Astrocyte (in vitro differentiated cells and primary cell): ENCODE measurements around the gene IFT81. TPM values are rescaled to one million over a fixed set of nuclear protein-coding genes. Genes with fewer than 3 reads are reported as not detected.

Experiments
- DNase-seq: peaks from one replicate; pipeline ENCODE4 v3.0.0-alpha.2; 2010; ENCODE audit warnings: low read depth
- FAIRE-seq: peaks from 2 replicates; lab custom pipeline; 2011; peaks lifted over from hg19 to GRCh38; lab: Jason Lieb, UNC
- H2AFZ ChIP-seq: 2 replicates; pipeline ENCODE4 v1.6.0; 2012; ENCODE audit warnings: low read depth, low read length, inconsistent platforms
- H3K27ac ChIP-seq: 2 replicates; pipeline ENCODE4 v1.5.1; 2011; ENCODE audit warnings: low read depth, low read length, inconsistent platforms
- H3K27me3 ChIP-seq: 2 replicates; pipeline ENCODE4 v1.6.0; 2011; ENCODE audit warnings: low read length, inconsistent platforms; ENCODE audit not compliant: insufficient read depth
- H3K36me3 ChIP-seq: 2 replicates; pipeline ENCODE4 v1.5.1; 2011; ENCODE audit warnings: low read length, inconsistent platforms; ENCODE audit not compliant: insufficient read depth
- H3K4me1 ChIP-seq: 2 replicates; pipeline ENCODE4 v1.5.1; 2011; ENCODE audit warnings: low read length, inconsistent platforms; ENCODE audit not compliant: insufficient read depth
- H3K4me2 ChIP-seq: 2 replicates; pipeline ENCODE4 v1.6.0; 2012; ENCODE audit warnings: low read length, inconsistent platforms
- H3K4me3 ChIP-seq: 2 replicates; pipeline ENCODE4 v1.5.1; 2011; ENCODE audit warnings: low read depth, mild to moderate bottlenecking, low read length, inconsistent platforms; ENCODE audit not compliant: insufficient read depth
- H3K79me2 ChIP-seq: 2 replicates; pipeline ENCODE4 v1.6.0; 2012; ENCODE audit warnings: mild to moderate bottlenecking, low read length, inconsistent platforms; ENCODE audit not compliant: insufficient read depth
- H3K9ac ChIP-seq: 2 replicates; pipeline ENCODE4 v1.6.0; 2012; ENCODE audit warnings: mild to moderate bottlenecking, low read length, inconsistent platforms
- H3K9me3 ChIP-seq: 2 replicates; pipeline ENCODE4 v1.5.1; 2012; ENCODE audit warnings: low read depth, mild to moderate bottlenecking, low read length, inconsistent platforms; ENCODE audit not compliant: insufficient read depth
- H4K20me1 ChIP-seq: 2 replicates; pipeline ENCODE4 v1.6.0; 2012; ENCODE audit warnings: low read length, inconsistent platforms; ENCODE audit not compliant: insufficient read depth
- H3K27ac Mint-ChIP-seq: one replicate; pipeline ENCODE4 v1.8.0; 2021; ENCODE audit warnings: mild to moderate bottlenecking, mixed read lengths; ENCODE audit not compliant: unreplicated experiment
- H3K27me3 Mint-ChIP-seq: one replicate; pipeline ENCODE4 v1.8.0; 2021; ENCODE audit warnings: low read depth, mixed read lengths; ENCODE audit not compliant: unreplicated experiment
- H3K36me3 Mint-ChIP-seq: one replicate; pipeline ENCODE4 v1.8.0; 2021; ENCODE audit warnings: low read depth, mixed read lengths; ENCODE audit not compliant: unreplicated experiment
- H3K4me1 Mint-ChIP-seq: one replicate; pipeline ENCODE4 v1.8.0; 2021; ENCODE audit warnings: low read depth, mixed read lengths; ENCODE audit not compliant: unreplicated experiment
- H3K4me3 Mint-ChIP-seq: one replicate; pipeline ENCODE4 v1.8.0; 2021; ENCODE audit warnings: mild to moderate bottlenecking, moderate library complexity, mixed read lengths; ENCODE audit not compliant: unreplicated experiment
- H3K9me3 Mint-ChIP-seq: one replicate; pipeline ENCODE4 v1.8.0; 2021; ENCODE audit warnings: mild to moderate bottlenecking, mixed read lengths; ENCODE audit not compliant: unreplicated experiment
- CTCF ChIP-seq: IDR thresholded peaks from 2 replicates; pipeline ENCODE4 v1.5.1; 2011; ENCODE audit warnings: low read depth, mild to moderate bottlenecking, inconsistent platforms, low read length, moderate library complexity; ENCODE audit not compliant: insufficient read depth
- EZH2 ChIP-seq: IDR thresholded peaks from 2 replicates; pipeline ENCODE4 v1.6.1; 2012; ENCODE audit warnings: mild to moderate bottlenecking, low read length, inconsistent platforms; ENCODE audit not compliant: insufficient read depth
- total RNA-seq: library from RNA; stranded (reverse); gene quantifications from 2 replicates; pipeline ENCODE4 v1.2.1, GENCODE V29; 2021

IFT81 gene
- total RNA-seq, 1 donor from 2014 or later: 12.3 TPM

GRCh38 chr12:110135806-110136205, 11.6 kb downstream of the IFT81 start:
- H3K4me1 Mint-ChIP-seq: no peaks in the 10 kb centered on the region
- FAIRE-seq (no peak), DNase-seq (no peak)
- no peaks in the 10 kb centered on the region for H3K4me1 ChIP-seq
- no peak overlapping the region for H3K4me3 Mint-ChIP-seq
- H3K27me3 Mint-ChIP-seq: no peaks in the 10 kb centered on the region
- H3K36me3 Mint-ChIP-seq: peaks cover 4% of the 10 kb centered on the region
- H2AFZ ChIP-seq: no peak overlapping the region
- no peaks in the 10 kb centered on the region for H3K27me3 ChIP-seq
- H3K4me2 ChIP-seq: no peak overlapping the region
- H4K20me1 ChIP-seq: no peaks in the 10 kb centered on the region
- no peak overlapping the region for H3K27ac Mint-ChIP-seq
- H3K9me3 ChIP-seq: no peaks in the 10 kb centered on the region
- no peaks in the 10 kb centered on the region for H3K79me2 ChIP-seq
- H3K9me3 Mint-ChIP-seq: no peaks in the 10 kb centered on the region
- no peak overlapping the region for H3K4me3 ChIP-seq
- TF ChIP-seq CTCF (no peak), EZH2 (no peak)
- H3K36me3 ChIP-seq: peaks cover 17% of the 10 kb centered on the region
- H3K27ac ChIP-seq: no peak overlapping the region
- no peak overlapping the region for H3K9ac ChIP-seq

- peaks cover 17% of the 10 kb centered on the region for H3K36me3 ChIP-seq
- H3K9ac ChIP-seq: no peak overlapping the region
- H3K4me3 ChIP-seq: no peak overlapping the region
- TF ChIP-seq EZH2 (no peak), CTCF (no peak)
- no peaks in the 10 kb centered on the region for H3K27me3 Mint-ChIP-seq
- H3K4me2 ChIP-seq: no peak overlapping the region
- H2AFZ ChIP-seq: no peak overlapping the region
- no peak overlapping the region for H3K27ac ChIP-seq
- H3K9me3 Mint-ChIP-seq: no peaks in the 10 kb centered on the region
- H3K27ac Mint-ChIP-seq: no peak overlapping the region
- DNase-seq: no peak
- no peaks in the 10 kb centered on the region for H3K79me2 ChIP-seq
- H3K4me3 Mint-ChIP-seq: no peak overlapping the region
- no peaks in the 10 kb centered on the region for H3K4me1 ChIP-seq
- H3K36me3 Mint-ChIP-seq: peaks cover 2% of the 10 kb centered on the region
- H3K27me3 ChIP-seq: no peaks in the 10 kb centered on the region
- FAIRE-seq: no peak
- no peaks in the 10 kb centered on the region for H3K9me3 ChIP-seq
- no peaks in the 10 kb centered on the region for H4K20me1 ChIP-seq
- no peaks in the 10 kb centered on the region for H3K4me1 Mint-ChIP-seq
Measured at GRCh38 chr12:110137786-110138185, 13.6 kb downstream of the IFT81 start.

- H3K27me3 ChIP-seq: no peaks in the 10 kb centered on the region
- no peaks in the 10 kb centered on the region for H4K20me1 ChIP-seq
- no peak overlapping the region for H3K9ac ChIP-seq
- DNase-seq: no peak
- no peaks in the 10 kb centered on the region for H3K4me1 ChIP-seq
- Mint-ChIP-seq H3K27me3 (no peaks in the 10 kb centered on the region), H3K27ac (no peak overlapping the region), H3K9me3 (no peaks in the 10 kb centered on the region), H3K4me3 (no peak overlapping the region), H3K36me3 (no peaks in the 10 kb centered on the region), H3K4me1 (no peaks in the 10 kb centered on the region)
- TF ChIP-seq CTCF (no peak), EZH2 (no peak)
- no peak overlapping the region for H3K4me3 ChIP-seq
- no peak overlapping the region for H3K27ac ChIP-seq
- no peak overlapping the region for H3K4me2 ChIP-seq
- peaks cover 13% of the 10 kb centered on the region for H3K36me3 ChIP-seq
- H2AFZ ChIP-seq: no peak overlapping the region
- H3K9me3 ChIP-seq: no peaks in the 10 kb centered on the region
- FAIRE-seq: no peak
- no peaks in the 10 kb centered on the region for H3K79me2 ChIP-seq
Measured at GRCh38 chr12:110141389-110141788, 17.2 kb downstream of the IFT81 start.
